ENCODE data around the gene LRP1B.

LRP1B gene

DNA sequence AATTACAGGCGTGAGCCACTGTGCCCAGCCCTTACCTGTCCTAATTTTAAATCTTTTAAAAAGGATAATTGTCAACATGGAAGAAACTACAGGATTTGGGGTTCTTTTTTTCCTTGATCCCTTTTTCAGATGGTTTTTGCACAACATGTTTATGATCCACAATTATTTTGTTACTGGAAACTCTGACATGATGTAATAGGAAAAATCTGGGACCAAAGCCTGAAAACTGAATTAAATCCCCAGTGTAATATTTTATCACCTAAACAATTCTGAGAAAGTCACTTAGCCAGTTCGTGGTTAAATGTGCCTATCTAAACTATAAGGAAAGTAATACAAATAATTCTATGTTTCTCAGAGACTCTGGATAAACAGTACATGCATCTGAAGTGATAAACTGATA is 1649.7 kb downstream of the LRP1B start:
- H3K4me3 ChIP-seq (ENCODE audit: low read depth, low read length) = no peak overlapping the region
- no peak for DNase-seq (ENCODE audit: low read depth)
- TF ChIP-seq, protein P1, sequence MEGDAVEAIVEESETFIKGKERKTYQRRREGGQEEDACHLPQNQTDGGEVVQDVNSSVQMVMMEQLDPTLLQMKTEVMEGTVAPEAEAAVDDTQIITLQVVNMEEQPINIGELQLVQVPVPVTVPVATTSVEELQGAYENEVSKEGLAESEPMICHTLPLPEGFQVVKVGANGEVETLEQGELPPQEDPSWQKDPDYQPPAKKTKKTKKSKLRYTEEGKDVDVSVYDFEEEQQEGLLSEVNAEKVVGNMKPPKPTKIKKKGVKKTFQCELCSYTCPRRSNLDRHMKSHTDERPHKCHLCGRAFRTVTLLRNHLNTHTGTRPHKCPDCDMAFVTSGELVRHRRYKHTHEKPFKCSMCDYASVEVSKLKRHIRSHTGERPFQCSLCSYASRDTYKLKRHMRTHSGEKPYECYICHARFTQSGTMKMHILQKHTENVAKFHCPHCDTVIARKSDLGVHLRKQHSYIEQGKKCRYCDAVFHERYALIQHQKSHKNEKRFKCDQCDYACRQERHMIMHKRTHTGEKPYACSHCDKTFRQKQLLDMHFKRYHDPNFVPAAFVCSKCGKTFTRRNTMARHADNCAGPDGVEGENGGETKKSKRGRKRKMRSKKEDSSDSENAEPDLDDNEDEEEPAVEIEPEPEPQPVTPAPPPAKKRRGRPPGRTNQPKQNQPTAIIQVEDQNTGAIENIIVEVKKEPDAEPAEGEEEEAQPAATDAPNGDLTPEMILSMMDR (IDR thresholded peaks at IDR 0.05; ENCODE audit: insufficient read depth, low read depth, low read length, missing control alignments) = no peak

DNA sequence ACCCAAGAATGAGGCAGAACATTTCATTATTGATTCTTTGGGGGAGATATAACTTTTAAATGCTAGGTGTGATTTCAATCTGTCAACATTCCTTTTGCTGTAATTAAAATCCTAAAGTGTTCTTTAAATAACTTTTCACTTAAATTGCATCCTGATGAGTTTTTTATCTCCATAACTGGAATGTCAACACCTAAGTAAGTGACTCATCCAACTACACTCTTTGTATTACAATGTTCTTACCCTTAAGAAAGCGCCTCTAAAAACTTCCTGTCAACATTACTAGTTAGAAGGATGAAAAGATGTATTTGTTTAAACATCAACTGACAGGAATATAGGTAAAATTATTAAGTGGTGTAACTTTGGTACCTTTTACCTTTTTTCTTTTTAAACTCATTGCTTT is 1657.0 kb downstream of the LRP1B start:
- no peak overlapping the region for H3K4me3 ChIP-seq (ENCODE audit: low read depth, low read length)
- TF ChIP-seq, protein P1 (IDR thresholded peaks at IDR 0.05; ENCODE audit: insufficient read depth, low read depth, low read length, missing control alignments) = no peak
- no peak for DNase-seq (ENCODE audit: low read depth)

DNA sequence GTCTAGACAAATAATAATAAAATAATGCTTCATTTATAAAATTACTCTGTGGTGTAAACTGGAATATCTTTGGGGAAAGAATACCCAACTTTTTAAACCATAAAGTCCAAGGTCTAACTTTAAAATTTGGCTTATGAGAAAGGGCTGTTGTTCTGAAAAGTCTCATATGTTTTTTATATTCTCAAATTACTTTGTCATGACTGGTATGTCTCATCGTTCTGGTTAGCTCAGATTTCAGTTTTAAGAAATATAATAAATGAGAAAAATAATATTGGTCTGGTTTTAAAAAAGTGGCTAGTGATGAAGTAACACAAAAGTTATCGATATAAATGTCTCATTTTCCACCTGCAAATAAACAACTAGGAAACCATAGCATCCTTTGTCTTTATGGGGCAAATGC is 1658.1 kb downstream of the LRP1B start:
- no peak overlapping the region for H3K4me3 ChIP-seq (ENCODE audit: low read depth, low read length)
- no peak for DNase-seq (ENCODE audit: low read depth)
- TF ChIP-seq, protein P1 (IDR thresholded peaks at IDR 0.05; ENCODE audit: insufficient read depth, low read depth, low read length, missing control alignments) = no peak

DNA sequence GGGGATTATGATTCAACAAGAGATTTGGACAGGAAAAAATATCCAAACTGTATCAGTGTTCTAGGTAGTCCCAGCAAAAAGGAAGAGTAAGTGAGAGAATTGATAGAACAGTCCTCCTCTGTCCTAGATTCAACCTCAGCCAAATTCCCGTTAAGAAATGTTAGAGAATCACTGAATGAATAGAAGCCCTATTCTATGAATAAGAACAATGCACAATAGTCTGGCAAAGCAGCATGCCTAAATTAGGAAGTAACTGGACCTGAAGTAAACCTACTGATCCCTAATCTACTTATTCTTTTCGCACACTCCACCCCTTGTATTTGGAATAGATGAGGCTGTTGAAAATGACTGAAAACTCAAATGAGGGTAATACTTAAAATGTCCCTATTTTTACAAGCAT is 1665.5 kb downstream of the LRP1B start:
- TF ChIP-seq, protein P1 (IDR thresholded peaks at IDR 0.05; ENCODE audit: insufficient read depth, low read depth, low read length, missing control alignments) = no peak
- H3K4me3 ChIP-seq (ENCODE audit: low read depth, low read length) = no peak overlapping the region
- DNase-seq (ENCODE audit: low read depth) = no peak

DNA sequence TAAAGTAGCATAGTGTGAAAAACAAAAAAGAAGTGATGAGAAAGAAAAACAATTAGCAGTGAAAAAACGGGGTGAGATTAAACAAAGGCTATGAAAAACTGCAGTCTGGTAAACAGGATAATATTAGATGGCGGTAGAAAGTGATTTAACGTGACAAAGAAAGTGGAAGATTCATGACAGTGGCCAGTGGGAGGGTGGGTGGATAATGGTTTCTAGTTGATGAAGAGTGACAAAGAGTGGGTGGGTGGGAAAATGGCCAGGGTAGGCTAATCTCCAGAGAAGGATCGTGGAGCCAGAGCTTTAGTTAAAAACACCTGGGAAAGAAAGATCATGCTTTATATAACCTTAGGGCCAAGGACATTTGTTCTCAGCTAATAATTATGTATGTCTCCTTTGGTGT is 1667.8 kb downstream of the LRP1B start:
- TF ChIP-seq, protein P1 (IDR thresholded peaks at IDR 0.05; ENCODE audit: insufficient read depth, low read depth, low read length, missing control alignments) = no peak
- DNase-seq (ENCODE audit: low read depth) = no peak
- H3K4me3 ChIP-seq (ENCODE audit: low read depth, low read length) = no peak overlapping the region

DNA sequence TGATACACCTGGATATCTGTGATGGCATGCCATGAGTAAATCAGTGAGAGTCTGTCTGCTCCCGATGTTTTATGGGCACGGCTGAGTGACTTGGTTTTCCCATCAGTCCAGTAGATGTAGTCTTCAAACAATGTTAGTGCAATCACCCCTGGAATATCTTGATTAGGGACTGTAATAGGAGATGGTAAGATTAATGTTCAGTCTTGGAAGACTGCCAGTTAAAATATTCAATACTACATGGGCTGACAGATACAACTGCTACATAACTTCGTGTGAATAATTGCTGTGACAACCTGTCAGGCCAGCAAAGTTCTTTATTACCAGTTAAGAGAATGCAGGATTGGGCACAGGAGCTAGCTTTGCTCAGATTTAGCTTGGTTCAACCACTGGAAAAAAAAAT is 1673.3 kb downstream of the LRP1B start:
- TF ChIP-seq, protein P1 (IDR thresholded peaks at IDR 0.05; ENCODE audit: insufficient read depth, low read depth, low read length, missing control alignments) = no peak
- DNase-seq (ENCODE audit: low read depth) = no peak
- H3K4me3 ChIP-seq (ENCODE audit: low read depth, low read length) = no peak overlapping the region

DNA sequence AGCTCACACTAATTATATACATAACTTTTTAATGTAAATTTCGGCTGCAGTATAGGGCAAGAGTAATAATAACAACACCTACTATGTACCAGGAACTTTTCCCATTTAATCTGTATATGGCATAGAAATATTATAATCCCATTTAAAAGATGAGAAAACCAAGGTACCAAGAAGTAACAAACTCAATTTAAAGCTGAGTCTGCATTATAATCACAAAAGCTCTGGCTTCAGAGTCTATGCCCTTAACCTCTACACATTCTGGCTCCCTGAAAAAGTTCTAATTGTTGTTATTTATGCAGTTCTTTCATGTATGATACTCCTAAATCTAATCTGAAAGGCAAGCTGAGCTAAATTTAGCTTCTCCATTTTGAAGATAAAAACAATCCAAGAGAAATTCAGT is 1675.5 kb downstream of the LRP1B start:
- TF ChIP-seq, protein P1 (IDR thresholded peaks at IDR 0.05; ENCODE audit: insufficient read depth, low read depth, low read length, missing control alignments) = no peak
- no peak overlapping the region for H3K4me3 ChIP-seq (ENCODE audit: low read depth, low read length)
- DNase-seq (ENCODE audit: low read depth) = no peak
